Measurements from ENCODE around the gene LINS1. TPM values are rescaled to one million over a fixed set of nuclear protein-coding genes. Genes with fewer than 3 reads are reported as not detected.

Gene LINS1
- total and polyA plus RNA-seq, 2 of the 8 experiments (the other 6 are each of a cell fraction or from before 2014, with no cell fraction given) = 4.2 to 8.1 TPM

DNA sequence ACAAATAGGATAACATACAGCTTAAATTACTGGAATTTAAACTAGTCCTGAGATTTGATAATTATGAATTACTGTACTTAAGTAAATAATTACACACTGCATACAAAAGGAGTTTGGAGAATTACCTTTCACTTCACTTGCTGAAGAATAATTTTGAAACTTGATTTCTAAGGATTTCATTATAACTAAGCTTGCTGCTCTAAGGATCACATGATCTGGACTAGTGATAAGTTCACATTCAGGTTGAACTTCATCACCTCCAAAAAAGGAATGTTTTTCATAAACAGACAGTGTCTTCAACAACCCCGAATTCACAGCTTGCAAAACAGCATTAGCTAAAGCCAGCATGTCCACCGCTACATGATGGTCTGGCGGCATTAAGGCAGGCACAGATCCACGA, 28.5 kb downstream of the LINS1 start:
- H4K5ac ChIP-seq (ENCODE audit: insufficient read length, low read depth, low read length) = no peak overlapping the region
- no peak overlapping the region for H3K18ac ChIP-seq (ENCODE audit: extremely low read depth, low read length)
- no peak overlapping the region for H2AFZ ChIP-seq (ENCODE audit: low read length)
- H2AK5ac ChIP-seq (ENCODE audit: low read depth, low read length) = no peak overlapping the region
- no peak overlapping the region for H3K4me2 ChIP-seq (ENCODE audit: insufficient read depth in 1 of 2, low read depth in 2 of 2, low read length in 2 of 2)
- FAIRE-seq = no peak
- H2BK120ac ChIP-seq (replicated peaks; ENCODE audit: low read depth, low read length) = no peak overlapping the region
- 84% methylated on average over 4 of the region's 4 CpGs; no CpG with 5 or more reads in 1 of the 2 experiments for WGBS, 2 experiments (ENCODE audit: extremely low coverage in 1 of 2, insufficient coverage in 1 of 2, insufficient read length in 1 of 2, insufficient replicate concordance in 2 of 2, low coverage in 1 of 2, low lambda C conversion rate in 2 of 2, missing lambda C conversion rate in 1 of 2)
- no peak overlapping the region for H4K91ac ChIP-seq (replicated peaks; ENCODE audit: insufficient read length, low read length)
- no peak overlapping the region for H2BK15ac ChIP-seq (ENCODE audit: low read length)
- H3K9ac ChIP-seq (replicated peaks in 1 of 4; ENCODE audit: extremely low read depth in 1 of 4, low read depth in 3 of 4, low read length in 3 of 4) = no peak overlapping the region
- H3K23me2 ChIP-seq (ENCODE audit: low read depth, low read length) = no peaks in the 10 kb centered on the region
- H3K79me2 ChIP-seq (ENCODE audit: control insufficient read depth in 1 of 2, insufficient read depth in 2 of 2, low read length in 2 of 2) = no peaks in the 10 kb centered on the region
- H3K14ac ChIP-seq (ENCODE audit: insufficient read length) = no peak overlapping the region
- no peak overlapping the region for H2BK12ac ChIP-seq (ENCODE audit: low read depth, low read length)
- no peak overlapping the region for H3K27ac ChIP-seq (ENCODE audit: low read depth, low read length)
- H3K23ac ChIP-seq (ENCODE audit: insufficient read length) = no peak overlapping the region
- H3K4me3 ChIP-seq (ENCODE audit: extremely low read depth in 1 of 4, insufficient read depth in 2 of 4, low read depth in 3 of 4, low read length in 4 of 4) = no peak overlapping the region
- POLR2A ChIA-PET (ENCODE audit: partially characterized antibody) = interaction anchor here (0.7 kb wide), 1 partner anchor 9 kb away, joined by 3 read pairs; no protein-coding TSS in a partner anchor
- H3K79me1 ChIP-seq (ENCODE audit: low read depth, low read length) = no peaks in the 10 kb centered on the region
- H3K4me1 ChIP-seq (replicated peaks in 1 of 4; ENCODE audit: control insufficient read depth in 3 of 4, insufficient read depth in 4 of 4, low read length in 3 of 4) = no peaks in the 10 kb centered on the region
- H3K9me3 ChIP-seq (ENCODE audit: insufficient read depth in 2 of 2, low read depth in 1 of 2, low read length in 1 of 2) = no peaks in the 10 kb centered on the region
- no peak overlapping the region for H2BK20ac ChIP-seq (ENCODE audit: low read length)
- H2BK5ac ChIP-seq (ENCODE audit: low read depth, low read length) = no peak overlapping the region
- H3K56ac ChIP-seq (replicated peaks; ENCODE audit: insufficient read length, low read depth, low read length) = no peak overlapping the region
- H3K36me3 ChIP-seq (ENCODE audit: control insufficient read depth in 2 of 4, insufficient read depth in 4 of 4, low read length in 3 of 4) = peaks cover 0 to 4% (median 0%) of the 10 kb centered on the region in 4 experiments; a peak in 2 of 8 replicates
- CTCF ChIA-PET (ENCODE audit: partially characterized antibody) = interaction anchor here (0.5 to 3.1 kb wide), 10 partner anchors 13 to 1147 kb away, joined by 3 to 8 read pairs (median 3); no protein-coding TSS in a partner anchor
- H4K20me1 ChIP-seq (replicated peaks in 1 of 2; ENCODE audit: control insufficient read depth in 1 of 2, insufficient read depth in 2 of 2, low read length in 2 of 2) = no peaks in the 10 kb centered on the region
- H3K4ac ChIP-seq (replicated peaks; ENCODE audit: insufficient read length, low read depth, low read length) = no peak overlapping the region
- no peak for DNase-seq (ENCODE audit: low read depth in 1 of 2, low spot score in 2 of 2)
- no peaks in the 10 kb centered on the region for H3K27me3 ChIP-seq (replicated peaks in 1 of 4; ENCODE audit: control insufficient read depth in 3 of 4, extremely low read depth in 1 of 4, insufficient read depth in 3 of 4, low read length in 3 of 4)
- no peak overlapping the region for H4K8ac ChIP-seq (ENCODE audit: extremely low read depth, insufficient read depth, low read length)
- TF ChIP-seq FOSL1 (IDR thresholded peaks at IDR 0.05; ENCODE audit: insufficient read depth, low read depth, low read length) (no peak), NRF1 (IDR thresholded peaks at IDR 0.05; ENCODE audit: low read depth, low read length) (no peak), POU5F1 (IDR thresholded peaks at IDR 0.05; ENCODE audit: low read depth, low read length) (no peak), TBP (IDR thresholded peaks at IDR 0.05; ENCODE audit: low read depth, low read length) (no peak), EP300 (IDR thresholded peaks at IDR 0.05; ENCODE audit: borderline replicate concordance in 1 of 2, low read depth in 2 of 2, low read length in 2 of 2) (no peak), EZH2 (IDR thresholded peaks at IDR 0.05; ENCODE audit: low read depth, low read length, severe bottlenecking) (no peak), TAF1 (IDR thresholded peaks at IDR 0.05; ENCODE audit: low read depth, low read length) (no peak), GABPA (IDR thresholded peaks at IDR 0.05; ENCODE audit: borderline replicate concordance, insufficient read depth, low read length) (no peak), CREB1 (IDR thresholded peaks at IDR 0.05) (no peak), PHF8 (conservative IDR thresholded peaks at IDR 0.05; ENCODE audit: low read depth, low read length) (no peak), SP4 (IDR thresholded peaks at IDR 0.05; ENCODE audit: low read length) (no peak), ZNF274 (IDR thresholded peaks at IDR 0.05; ENCODE audit: borderline replicate concordance, extremely low read depth, low read length) (no peak), HDAC6 (IDR thresholded peaks at IDR 0.05; ENCODE audit: low read depth, low read length) (no peak), TEAD4 (IDR thresholded peaks at IDR 0.05; ENCODE audit: low read depth, low read length) (no peak), RXRA (IDR thresholded peaks at IDR 0.05; ENCODE audit: insufficient read depth, low read depth, low read length) (no peak), POLR2A (IDR thresholded peaks at IDR 0.05; ENCODE audit: control extremely low read depth in 1 of 2, low read depth in 2 of 2, low read length in 2 of 2) (no peak)

Data from H1 (cell line).